Anterior cingulate cortex (tissue), 58 donors: Measurements from ENCODE around the gene PLA2G3.

Experiments used
- DNase-seq, 58 donors: peaks; one replicate each; lab custom pipeline; 2025; lab: John Stamatoyannopoulos, UW

PLA2G3 gene

DNA sequence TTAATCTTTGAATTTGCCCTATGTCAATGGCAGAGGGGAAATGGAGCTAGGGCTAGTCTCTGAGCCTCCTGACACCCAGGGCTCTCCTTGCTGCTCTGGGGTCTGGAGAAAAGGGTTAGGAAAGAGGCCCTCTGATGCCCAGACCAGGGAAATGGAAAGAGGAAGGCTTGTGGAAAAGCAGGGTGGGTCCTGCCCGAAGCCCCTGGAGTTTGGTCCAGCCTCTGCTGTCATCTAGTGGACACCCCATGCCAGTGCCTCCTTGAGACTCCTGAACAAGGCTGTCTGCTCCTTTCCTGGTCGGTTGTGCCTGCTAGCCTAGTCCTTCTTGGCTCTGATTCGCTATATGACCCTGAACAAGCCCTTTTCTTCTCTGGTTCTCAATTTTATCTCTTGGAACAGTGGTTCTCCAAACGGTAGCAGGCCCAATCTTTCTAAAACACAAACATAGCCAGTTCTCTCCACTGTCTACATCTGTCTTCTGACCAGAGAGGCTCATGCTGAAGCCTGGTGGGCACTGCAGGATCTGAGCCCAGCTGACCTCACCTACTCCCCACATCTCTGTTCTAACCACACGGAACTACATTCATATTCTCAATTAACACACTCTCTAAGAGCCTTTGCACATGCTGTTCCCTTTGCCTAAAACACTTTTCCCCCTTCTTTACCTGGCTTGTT, 8.8 kb upstream of the PLA2G3 start:
- DNase-seq, result peak in 51 of 58 donors; percentile 10 to 80 (median 47)

DNA sequence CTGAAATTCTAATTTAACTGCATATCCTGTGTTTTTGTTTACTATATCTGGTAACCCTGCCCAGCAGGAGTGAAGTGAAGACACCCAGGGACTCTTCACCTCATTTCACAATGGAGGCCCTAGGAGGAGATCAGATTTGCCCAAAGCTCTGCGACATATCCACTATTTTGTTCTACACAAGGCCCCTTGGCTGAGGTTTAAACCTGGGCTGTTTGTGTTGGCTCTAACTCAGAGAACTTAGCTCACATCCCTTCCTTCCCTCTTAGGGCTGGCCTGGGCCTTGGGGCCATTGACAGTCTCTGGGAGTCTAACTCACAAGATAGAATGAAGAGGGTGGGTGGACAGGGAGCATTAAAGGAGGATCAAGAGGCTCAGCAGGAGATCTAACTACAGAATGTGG, 8.2 kb upstream of the PLA2G3 start:
- DNase-seq, result no peak

DNA sequence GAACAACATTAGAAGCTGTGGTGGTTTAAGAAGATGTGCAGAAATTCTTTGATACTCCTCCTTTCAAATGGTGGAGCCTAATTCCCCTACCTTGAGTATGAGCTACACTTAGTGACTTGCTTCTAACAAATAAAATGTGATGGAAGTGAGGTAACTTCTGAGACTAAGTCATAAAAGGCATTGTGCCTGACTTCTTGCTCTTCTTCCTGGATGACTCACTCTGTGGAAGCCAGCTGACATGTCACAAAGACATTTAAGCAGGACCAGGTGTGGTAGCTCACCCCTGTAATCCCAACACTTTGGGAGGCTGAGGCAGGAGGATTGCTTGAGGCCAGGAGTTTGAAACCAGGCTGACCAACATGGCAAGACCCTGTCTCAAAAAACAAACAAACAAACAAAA, 3.9 kb upstream of the PLA2G3 start:
- no peak for DNase-seq

DNA sequence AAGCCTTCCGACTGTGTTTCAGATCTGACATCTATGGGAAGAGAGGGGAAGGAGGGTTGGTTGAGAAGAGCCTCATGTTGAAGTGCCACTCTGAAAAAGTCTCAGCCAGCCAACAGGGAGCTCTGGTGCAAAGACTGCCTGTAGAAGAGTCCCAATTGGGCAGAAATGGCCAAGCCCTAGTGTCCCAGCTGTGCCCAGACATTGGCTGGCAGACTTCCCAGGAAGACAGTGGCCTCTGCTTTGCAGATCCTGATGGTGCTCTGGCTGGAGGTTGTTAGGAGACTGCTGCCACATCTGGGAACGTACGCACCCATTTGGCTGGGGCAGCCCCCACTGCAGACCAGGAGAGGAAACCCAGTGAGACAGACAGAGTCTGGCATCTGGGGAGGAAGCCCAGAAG, 3.2 kb upstream of the PLA2G3 start:
- DNase-seq, result peak in 10 of 58 donors; percentile 2 to 48 (median 11)

DNA sequence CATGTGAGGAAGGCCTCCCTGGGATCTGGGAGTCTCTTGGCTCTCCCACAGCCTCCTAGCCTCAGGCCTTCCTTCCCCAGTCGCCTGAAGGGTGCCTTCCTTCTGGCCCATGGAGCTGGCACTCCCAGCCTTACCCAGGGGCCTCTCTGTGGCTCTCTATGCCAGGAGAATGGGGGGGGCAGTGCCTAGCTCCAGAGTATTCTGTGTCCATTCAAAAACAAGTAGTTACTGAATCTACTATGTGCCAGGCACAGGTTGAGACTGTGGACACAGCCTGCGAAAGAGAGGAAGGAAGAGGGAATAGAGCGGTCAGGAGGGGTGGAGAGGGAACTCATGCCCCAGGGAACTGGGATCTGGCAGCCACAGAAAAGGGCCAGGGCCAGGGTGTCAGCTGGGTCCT, 2.7 kb upstream of the PLA2G3 start:
- no peak for DNase-seq

DNA sequence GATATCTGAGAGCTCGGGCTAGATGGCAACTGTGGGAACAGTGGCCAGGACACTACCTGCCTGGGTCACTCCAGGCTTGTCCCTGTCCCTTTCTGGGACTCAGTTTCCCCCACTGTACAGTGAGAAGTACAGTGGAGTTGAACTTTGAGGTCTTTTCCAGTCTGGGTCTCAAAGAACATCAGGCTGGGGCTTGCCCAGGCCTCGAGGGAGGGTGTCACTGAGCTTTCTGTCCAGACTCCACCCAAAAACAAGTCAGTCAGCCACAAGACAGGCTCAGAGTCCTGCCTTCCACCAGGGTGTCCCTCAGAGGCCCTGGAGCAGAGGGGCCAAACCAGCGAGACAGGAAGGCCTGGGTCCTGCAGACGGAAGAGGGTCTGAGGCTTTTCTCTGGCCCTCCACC, 2.0 kb upstream of the PLA2G3 start:
- DNase-seq, result no peak

DNA sequence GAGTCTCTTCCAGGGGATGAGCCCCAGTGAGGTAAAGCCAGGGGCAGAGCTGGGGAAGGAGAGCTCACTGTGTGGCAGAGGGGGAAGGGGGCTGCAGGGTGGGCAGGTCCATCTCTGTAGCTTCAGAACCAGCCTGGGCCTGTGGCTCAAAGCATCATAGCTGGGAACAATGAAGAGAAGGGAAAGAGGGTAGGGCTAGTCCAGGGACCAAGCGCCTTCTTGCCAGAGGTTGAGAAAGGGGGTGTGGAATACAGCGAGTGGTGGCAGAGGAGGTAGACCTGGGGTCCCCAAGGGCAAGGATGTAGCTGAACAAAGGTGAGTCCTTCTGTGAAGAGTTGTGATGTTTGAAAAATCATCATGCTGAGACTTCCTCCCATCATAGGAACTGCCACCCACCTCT, 1.2 kb upstream of the PLA2G3 start:
- DNase-seq, result no peak

DNA sequence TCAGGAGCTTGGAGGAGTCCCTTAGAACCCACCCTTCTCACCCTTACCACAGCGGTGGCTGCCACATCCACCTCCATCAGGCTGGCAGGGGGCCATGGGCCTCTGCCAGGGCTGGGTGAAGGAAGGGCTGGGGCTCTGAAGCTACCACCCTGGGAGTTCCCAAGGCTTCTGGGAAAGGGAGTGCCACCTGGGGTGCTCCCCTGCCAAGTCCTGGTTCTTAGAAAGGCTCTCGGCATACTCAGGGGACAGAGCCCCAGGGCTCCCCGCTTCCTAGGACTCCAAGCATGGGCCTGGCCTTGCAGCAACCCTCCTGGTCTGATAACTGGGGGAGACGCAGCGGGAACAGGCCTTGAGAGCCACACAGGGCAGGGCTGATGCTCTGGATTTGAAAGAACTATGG, 438 bp upstream of the PLA2G3 start:
- no peak for DNase-seq

DNA sequence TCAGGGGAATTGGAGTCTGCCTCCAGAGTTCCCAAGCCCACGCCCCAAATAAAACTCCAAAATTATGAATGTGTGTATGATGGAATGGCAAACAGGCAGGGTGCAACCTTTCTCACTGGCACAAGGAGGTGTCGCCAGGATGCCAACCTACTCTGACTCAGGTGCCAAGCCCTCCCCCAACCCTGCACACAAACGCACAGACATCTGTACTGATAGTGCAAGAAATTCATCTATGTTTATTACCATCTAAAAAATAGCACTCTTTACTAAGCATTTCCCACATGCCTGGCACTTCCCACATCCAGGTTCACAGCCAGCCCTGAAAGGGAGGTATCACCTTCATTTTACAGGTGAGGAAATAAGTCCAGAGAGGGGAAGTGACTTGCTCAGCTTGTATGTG, 1.2 kb downstream of the PLA2G3 start:
- DNase-seq, result no peak

DNA sequence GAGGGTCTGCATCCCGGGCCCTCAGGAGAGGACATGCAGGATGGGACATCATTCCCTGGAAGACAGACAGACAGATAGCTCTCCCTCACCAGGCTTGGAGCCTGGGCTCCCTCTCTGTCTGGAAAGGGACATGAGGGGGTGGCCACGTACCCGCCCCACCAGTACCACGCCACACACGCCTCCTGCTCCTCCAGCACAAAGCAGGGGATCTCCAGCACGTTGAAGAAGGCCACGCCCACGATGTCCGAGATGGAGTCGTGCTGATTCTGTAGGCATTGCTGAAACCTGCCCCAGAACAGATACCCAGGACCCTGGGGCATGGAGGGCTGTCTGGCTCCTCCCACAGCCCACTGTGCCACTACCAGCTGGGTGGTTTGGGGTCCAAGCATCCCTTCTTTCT, 2.2 kb downstream of the PLA2G3 start:
- DNase-seq, result no peak

DNA sequence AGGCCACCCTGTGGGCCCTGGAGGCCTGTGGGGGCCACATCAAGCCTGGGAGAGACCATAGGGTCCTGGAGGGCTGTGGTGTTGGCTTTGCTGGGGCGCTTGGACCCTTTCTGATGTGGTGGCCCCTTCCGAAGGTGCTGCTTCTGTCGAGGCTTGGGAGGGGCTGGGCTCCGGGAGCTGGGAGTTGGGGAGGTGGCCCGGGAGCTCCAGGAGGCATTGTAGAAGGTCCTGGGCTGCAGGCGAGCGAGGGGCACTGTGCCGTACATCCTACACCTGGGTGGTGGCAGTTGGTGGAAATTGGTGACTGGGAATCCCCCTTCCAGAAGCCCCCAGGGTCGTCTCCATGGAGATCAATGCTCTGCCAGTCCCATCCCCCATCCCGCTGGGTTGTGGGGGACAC, 2.6 kb downstream of the PLA2G3 start:
- DNase-seq, result no peak

DNA sequence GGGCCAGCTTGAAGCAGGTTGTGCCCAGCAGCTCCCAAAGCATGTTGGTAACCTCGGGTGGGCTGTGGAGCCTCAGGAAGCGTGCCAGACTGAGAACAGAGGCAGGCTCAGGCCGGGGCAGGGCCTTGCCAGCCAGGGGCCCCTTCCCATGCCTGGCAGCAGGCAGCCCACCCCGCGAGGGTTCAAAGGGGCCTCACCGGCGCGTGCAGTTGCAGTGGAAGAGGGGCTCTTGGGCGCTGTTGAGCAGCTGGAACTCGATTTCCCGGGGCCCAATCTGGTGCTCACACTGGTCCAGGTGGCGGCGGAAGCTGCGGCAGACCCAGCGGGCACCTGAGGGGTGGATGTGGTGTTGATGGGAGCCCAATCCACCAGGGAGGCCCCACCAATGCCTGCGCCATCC, 3.6 kb downstream of the PLA2G3 start:
- DNase-seq, result no peak

DNA sequence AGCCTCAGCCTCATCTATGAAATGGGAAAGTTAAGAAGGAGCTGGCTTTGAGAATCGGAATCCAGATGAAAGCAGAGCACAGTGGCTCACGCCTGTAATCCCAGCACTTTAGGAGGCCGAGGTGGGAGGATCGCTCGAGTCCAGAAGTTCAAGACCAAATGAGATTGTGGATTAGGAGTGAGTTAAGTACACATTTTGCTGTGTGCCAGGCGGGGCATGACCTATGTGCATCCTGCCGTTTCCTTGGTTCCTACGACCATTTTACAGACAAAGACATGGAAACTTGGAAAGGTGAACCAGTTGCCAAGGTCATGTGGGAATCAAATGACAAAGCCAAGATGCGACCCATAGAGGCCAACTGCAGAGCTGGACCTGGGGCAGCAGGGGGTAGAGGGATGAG, 4.2 kb downstream of the PLA2G3 start:
- DNase-seq, result no peak

DNA sequence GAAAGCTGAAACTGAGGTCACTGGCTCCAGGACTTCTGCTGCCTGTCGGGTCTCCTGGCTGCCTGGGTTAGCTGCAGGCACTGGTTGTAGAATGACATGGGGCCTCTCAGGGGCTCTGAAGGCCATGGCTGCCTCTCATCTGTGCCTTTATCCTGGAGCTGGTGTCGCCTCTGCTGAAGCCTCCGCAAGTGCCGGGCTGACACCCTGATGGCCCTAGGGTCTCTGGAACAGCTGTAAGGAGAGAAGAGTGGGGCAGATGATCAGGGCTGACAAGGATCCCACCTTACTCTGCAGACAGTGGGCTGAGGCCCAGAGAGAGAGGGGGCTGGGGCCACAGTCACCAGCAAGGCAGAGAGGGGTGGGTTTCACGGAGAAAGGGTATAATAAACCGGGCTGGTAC, 4.6 kb downstream of the PLA2G3 start:
- DNase-seq, result no peak

DNA sequence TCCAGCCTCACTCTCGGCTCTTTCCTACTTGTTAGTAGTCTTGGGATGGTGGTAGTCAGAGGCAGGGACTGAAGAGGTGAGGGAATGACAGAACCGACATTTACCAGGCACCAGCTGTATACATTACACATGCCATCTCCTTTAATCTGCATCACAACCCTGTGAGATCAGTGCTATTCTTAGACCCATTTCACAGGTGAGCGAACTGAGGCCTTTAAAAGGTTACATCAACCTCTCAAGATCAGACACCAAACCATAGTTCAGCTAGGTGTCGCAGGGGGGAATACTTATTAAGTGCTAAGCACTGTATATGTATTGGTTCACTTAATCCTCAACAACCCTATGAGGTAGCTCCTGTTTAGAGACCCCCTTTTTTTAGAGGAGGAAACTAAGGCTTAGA, 5.6 kb downstream of the PLA2G3 start:
- DNase-seq, result no peak

DNA sequence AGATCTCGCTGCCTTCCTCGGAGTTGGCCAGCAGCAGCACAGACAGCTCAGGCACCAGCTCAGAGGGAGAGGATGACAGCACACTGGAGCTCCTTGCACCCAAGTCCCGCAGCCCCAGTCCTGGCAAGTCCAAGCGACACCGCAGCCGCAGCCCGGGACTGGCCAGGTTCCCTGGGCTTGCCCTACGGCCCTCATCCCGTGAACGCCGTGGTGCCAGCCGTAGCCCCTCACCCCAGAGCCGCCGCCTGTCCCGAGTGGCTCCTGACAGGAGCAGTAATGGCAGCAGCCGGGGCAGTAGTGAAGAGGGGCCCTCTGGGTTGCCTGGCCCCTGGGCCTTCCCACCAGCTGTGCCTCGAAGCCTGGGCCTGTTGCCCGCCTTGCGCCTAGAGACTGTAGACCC, 6.4 kb downstream of the PLA2G3 start:
- no peak for DNase-seq

DNA sequence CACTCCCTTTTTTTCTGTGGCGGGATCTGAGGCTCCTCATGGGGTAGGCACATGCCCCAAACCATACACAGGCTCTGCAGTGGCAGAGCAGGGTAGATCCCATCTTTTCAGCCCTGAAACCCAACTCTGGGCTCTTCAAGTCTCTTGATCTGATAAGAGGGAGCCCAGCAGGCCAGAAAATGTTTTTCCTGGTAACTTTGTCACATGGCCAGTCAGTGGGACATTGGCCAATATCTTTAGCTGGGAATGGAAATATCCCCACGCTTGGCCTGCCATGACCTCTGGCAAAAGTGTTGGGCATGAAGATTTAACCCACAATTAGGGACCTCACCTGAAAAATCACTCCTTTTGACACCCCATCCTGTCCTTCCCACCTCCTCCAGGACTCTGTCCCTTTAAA, 9.4 kb downstream of the PLA2G3 start:
- DNase-seq, result no peak

DNA sequence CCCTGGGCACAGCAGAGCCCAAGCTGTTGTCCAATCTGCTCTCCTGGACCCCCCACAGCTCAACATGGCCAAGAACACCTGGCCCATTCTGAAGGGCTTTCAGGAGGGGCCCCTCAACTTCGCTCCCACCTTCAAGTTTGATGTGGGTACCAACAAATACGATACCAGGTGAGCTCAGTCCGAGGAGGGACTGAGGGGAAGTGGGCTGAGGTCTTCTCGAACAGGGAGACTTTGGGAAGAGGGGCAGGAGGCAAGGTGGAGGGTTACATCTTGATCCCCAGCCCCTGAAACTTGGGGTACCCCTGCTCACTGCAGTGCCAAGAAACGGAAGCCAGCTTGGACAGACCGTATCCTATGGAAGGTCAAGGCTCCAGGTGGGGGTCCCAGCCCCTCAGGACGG, 12.2 kb downstream of the PLA2G3 start:
- no peak for DNase-seq

DNA sequence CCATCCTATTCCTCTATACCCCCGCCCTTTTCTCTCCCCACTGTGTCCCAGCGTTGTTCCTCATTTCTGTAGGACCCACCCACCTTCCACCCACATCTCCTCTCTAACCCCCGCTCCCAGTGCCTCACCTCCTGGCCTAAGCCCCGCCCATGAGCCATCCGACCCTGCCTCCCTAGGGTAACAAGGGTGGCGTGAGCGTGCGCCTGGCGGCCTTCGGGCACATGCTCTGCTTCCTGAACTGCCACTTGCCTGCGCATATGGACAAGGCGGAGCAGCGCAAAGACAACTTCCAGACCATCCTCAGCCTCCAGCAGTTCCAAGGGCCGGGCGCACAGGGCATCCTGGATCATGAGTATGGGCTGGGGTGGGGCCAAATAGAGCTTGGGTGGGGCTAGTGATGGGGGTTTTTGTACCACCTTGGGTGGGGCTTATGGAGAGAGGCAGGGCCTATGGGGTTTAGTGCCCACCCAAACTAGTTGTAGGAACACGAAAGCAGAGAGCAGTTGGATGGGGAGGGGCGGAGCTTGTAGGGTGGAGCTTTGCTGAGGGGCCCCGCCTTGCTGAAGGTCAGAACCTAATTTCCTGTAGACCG, 13.0 kb downstream of the PLA2G3 start:
- no peak for DNase-seq

DNA sequence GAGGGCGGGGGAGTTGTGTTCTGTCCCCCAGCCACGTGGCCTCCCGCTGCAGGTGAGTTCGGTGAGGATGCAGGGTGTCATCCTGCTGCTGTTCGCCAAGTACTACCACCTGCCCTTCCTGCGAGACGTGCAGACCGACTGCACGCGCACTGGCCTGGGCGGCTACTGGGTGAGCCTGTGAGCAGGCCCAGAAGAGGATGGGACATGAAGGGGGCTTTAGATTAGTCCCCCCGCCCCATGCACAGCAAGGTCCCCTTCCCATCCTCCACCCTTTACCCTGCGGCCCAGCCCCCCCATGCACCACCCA, 13.5 kb downstream of the PLA2G3 start:
- no peak for DNase-seq

DNA sequence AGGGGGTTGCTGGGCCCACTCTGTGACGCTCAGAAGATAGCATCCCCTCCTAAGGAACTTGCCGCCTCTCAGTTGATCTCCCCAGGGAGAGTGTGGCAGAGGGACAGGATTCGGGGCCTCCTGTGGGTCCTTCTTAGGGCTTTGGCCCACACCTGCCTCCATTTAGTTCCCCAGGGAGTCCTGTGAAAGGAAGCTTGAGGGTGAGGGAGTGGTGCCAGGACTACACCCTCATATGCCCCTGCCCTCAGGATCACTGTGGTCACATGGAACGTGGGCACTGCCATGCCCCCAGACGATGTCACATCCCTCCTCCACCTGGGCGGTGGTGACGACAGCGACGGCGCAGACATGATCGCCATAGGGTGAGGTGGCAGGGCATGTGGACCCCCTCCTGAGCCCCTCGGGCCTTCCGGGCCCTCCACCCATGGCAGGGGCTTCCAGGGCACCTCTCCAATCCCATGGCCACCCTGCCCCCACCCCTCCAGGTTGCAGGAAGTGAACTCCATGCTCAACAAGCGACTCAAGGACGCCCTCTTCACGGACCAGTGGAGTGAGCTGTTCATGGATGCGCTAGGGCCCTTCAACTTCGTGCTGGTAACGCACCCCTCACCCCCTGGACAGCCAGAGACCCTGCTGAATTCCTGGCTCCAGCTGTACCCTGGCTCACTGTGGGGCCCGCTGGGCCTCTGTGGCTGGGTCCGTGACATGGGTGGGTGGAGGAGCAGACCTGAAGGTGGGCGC, 14.0 kb downstream of the PLA2G3 start:
- no peak for DNase-seq

DNA sequence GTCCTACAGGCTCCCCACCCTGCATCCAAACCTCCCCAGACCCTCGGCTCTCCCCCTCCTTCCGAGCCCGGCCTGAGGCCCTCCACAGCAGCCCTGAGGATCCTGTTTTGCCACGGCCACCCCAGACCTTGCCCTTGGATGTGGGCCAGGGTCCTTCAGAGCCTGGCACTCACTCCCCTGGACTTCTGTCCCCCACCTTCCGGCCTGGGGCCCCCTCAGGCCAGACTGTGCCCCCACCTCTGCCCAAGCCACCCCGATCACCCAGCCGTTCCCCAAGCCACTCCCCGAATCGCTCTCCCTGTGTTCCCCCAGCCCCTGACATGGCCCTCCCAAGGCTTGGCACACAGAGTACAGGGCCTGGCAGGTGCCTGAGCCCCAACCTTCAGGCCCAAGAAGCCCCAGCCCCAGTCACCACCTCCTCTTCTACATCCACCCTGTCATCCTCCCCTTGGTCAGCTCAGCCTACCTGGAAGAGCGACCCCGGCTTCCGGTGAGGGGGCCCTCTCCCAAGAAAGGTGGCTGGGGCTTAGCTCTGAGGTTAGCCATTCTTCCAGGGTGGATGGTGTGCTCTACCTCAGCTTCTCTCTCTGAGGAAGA, 14.7 kb downstream of the PLA2G3 start:
- DNase-seq, result no peak
